GM10847 (cell line): ENCODE measurements around the gene BCL6B.

Experiments
- POLR2A ChIP-seq: IDR thresholded peaks from 2 replicates; pipeline ENCODE4 v1.6.1; 2011; ENCODE audit not compliant: insufficient read length; ENCODE audit errors: extremely low read depth

BCL6B gene

GRCh38 chr17:7022781-7023571 lies at the start of gene BCL6B:
TSS of gene BCL6B (plus strand) at chr17:7023050. CDS start at chr17:7023672, 622 bp downstream.
- no peak for TF ChIP-seq POLR2A

- TF ChIP-seq POLR2A: no peak
Observed at GRCh38 chr17:6981426-6981825, 41.4 kb upstream of the BCL6B start.

- TF ChIP-seq POLR2A: no peak
Observed at GRCh38 chr17:6985266-6985665, 37.6 kb upstream of the BCL6B start.

GRCh38 chr17:6986676-6987075 lies 36.2 kb upstream of the BCL6B start:
- TF ChIP-seq POLR2A: no peak

GRCh38 chr17:6989779-6990178 lies 33.1 kb upstream of the BCL6B start:
- TF ChIP-seq POLR2A: no peak

GRCh38 chr17:6994118-6994598 lies 28.7 kb upstream of the BCL6B start:
- TF ChIP-seq POLR2A: no peak

GRCh38 chr17:6994666-6995256 lies 28.1 kb upstream of the BCL6B start:
- TF ChIP-seq POLR2A: no peak

GRCh38 chr17:6995500-6996255 lies 27.2 kb upstream of the BCL6B start, which contains the start of gene ALOX12:
TSS of gene ALOX12 (plus strand) at chr17:6996049. CDS start at chr17:6996118, 69 bp downstream.
- TF ChIP-seq POLR2A: no peak

- no peak for TF ChIP-seq POLR2A
Observed at GRCh38 chr17:6996256-6997011, 26.4 kb upstream of the BCL6B start.

- no peak for TF ChIP-seq POLR2A
Observed at GRCh38 chr17:6997171-6997570, 25.7 kb upstream of the BCL6B start.

- TF ChIP-seq POLR2A: no peak
Observed at GRCh38 chr17:6998855-6999508, 23.9 kb upstream of the BCL6B start.

GRCh38 chr17:7001318-7001961 lies 21.4 kb upstream of the BCL6B start:
- TF ChIP-seq POLR2A: no peak

GRCh38 chr17:7002288-7003047 lies 20.4 kb upstream of the BCL6B start:
- TF ChIP-seq POLR2A: no peak
